Esophagus muscularis mucosa (tissue), 4 donors: ENCODE results near the gene ZIC2. TPM values are rescaled to one million over a fixed set of nuclear protein-coding genes. Genes with fewer than 3 reads are reported as not detected.

ENCODE experiments used
- DNase-seq: peaks from one replicate; pipeline ENCODE4 v3.0.0-alpha.2; 2017; ENCODE audit errors: extremely low spot score
- H3K27ac ChIP-seq, 4 donors: fragments of 200-600 bp; sonication (generic); replicated peaks in 1 of 4; 1 replicate in 3 of 4; 2 replicates in 1 of 4; pipeline ENCODE4 v1.5.1; 2016 to 2019; ENCODE audit warnings: mild to moderate bottlenecking in 1 of 4
- H3K27me3 ChIP-seq, 4 donors: fragments of 200-600 bp; sonication (generic); one replicate each; pipeline versions ENCODE4 v1.5.1 to v1.6.0; 2016 to 2019
- H3K36me3 ChIP-seq, 4 donors: fragments of 200-600 bp; sonication (generic); one replicate each; pipeline ENCODE4 v1.5.1; 2016 to 2019
- H3K4me1 ChIP-seq, 4 donors: fragments of 200-600 bp; sonication (generic); one replicate each; pipeline ENCODE4 v1.5.1; 2016 to 2019
- H3K4me3 ChIP-seq, 4 donors: fragments of 200-600 bp; sonication (generic); 1 replicate in 2 of 4; 2 replicates in 2 of 4; pipeline ENCODE4 v1.5.1; 2016 to 2019; ENCODE audit warnings: mild to moderate bottlenecking in 4 of 4, moderate library complexity in 1 of 4
- H3K9me3 ChIP-seq, 4 donors: fragments of 200-600 bp; sonication (generic); 1 replicate in 3 of 4; 2 replicates in 1 of 4; pipeline ENCODE4 v1.5.1; 2016 to 2019
- EP300 ChIP-seq: sonication (generic); formaldehyde crosslinking; IDR thresholded peaks from one replicate; pipeline ENCODE4 v1.6.1; 2017; ENCODE audit warnings: antibody characterized with exemption
- POLR2A ChIP-seq: fragments of 450-650 bp; IDR thresholded peaks from one replicate; pipeline ENCODE4 v1.6.1; 2017; ENCODE audit warnings: antibody characterized with exemption, moderate library complexity, mild to moderate bottlenecking, low read depth
- POLR2AphosphoS5 ChIP-seq, 2 donors: sonication (generic); formaldehyde crosslinking; IDR thresholded peaks; one replicate each; pipeline ENCODE4 v1.6.1; 2017; ENCODE audit warnings: antibody characterized with exemption in 2 of 2
- WGBS: methylation state at CpG from one replicate; pipeline ENCODE4 v1.1.5; 2018; 5-methylcytosine and 5-hydroxymethylcytosine counted together
- intact Hi-C: fragments of 100-400 bp; cut with DNase I; formaldehyde crosslinking; loops from one replicate; pipeline ENCODE4 v1.15.1; 2023
- total RNA-seq, 4 donors: library from RNA; depleted of rRNA; stranded (reverse); fragments of >200 nt; gene quantifications; one replicate each; pipeline versions ENCODE4 v1.1.0 to v1.2.1, GENCODE V29; 2016
- TF ChIP-seq, protein P1 (sequence below), 3 experiments: fragments of 200-600 bp in 2 of 3; fragments of 450-650 bp in 1 of 3; sonication (generic) in 2 of 3; IDR thresholded peaks; one replicate each; pipeline ENCODE4 v1.5.1; 2017 to 2019; ENCODE audit warnings: antibody characterized with exemption in 3 of 3, mild to moderate bottlenecking in 2 of 3, moderate library complexity in 1 of 3

The ZIC2 gene
- total RNA-seq, 4 donors from 2014 or later: not detected

DNA sequence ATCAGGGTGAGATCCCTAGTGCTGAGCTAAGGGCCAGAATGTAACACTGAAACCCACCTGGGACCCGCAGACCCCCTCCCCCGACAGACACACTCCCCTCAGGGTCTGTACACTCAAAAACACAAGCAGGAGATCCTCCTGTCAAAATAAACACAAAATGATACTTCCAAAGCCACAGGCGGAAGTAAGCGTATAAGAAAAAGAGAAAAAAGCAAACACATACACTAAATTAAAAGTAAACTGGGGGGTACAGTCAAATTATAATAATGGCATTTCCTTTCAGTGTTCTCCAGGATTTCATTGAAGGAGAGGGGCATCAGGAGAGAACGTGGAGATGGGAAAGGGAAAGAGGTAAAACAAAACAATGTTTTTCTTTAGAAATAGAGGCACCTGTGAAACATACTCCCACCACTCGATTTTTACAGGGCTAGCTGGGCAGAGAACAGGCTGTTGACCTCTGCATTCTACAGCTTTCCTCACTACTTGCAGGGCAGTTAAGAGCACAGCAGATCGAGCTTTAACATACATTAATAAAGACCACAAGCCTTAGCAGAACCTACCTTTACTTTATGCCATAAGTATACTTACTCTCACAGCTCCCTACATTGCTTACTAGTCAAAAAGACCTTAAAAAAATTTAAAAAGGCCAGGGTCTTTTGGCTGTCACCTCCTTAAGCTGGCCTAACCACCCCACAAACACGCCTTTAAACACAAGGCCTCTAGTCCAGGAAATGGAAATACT is 15.3 kb upstream of the ZIC2 start:
- Histone ChIP-seq H3K27ac (no peak overlapping the region), H3K27me3 (peaks cover 21 to 100% (median 64%) of the 10 kb centered on the region in 4 donors), H3K4me1 (peaks cover 27 to 34% (median 32%) of the 10 kb centered on the region in 4 donors), H3K4me3 (no peak overlapping the region), H3K36me3 (no peaks in the 10 kb centered on the region), H3K9me3 (no peaks in the 10 kb centered on the region)
- TF ChIP-seq, protein P1, sequence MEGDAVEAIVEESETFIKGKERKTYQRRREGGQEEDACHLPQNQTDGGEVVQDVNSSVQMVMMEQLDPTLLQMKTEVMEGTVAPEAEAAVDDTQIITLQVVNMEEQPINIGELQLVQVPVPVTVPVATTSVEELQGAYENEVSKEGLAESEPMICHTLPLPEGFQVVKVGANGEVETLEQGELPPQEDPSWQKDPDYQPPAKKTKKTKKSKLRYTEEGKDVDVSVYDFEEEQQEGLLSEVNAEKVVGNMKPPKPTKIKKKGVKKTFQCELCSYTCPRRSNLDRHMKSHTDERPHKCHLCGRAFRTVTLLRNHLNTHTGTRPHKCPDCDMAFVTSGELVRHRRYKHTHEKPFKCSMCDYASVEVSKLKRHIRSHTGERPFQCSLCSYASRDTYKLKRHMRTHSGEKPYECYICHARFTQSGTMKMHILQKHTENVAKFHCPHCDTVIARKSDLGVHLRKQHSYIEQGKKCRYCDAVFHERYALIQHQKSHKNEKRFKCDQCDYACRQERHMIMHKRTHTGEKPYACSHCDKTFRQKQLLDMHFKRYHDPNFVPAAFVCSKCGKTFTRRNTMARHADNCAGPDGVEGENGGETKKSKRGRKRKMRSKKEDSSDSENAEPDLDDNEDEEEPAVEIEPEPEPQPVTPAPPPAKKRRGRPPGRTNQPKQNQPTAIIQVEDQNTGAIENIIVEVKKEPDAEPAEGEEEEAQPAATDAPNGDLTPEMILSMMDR (IDR thresholded peaks at IDR 0.05): no peak
- TF ChIP-seq POLR2AphosphoS5 (IDR thresholded peaks at IDR 0.05) (no peak), POLR2A (no peak), EP300 (no peak)
- intact Hi-C loops: no loop called here
- 67% methylated on average over 8 of the region's 8 CpGs for WGBS
- no peak for DNase-seq

GRCh38 chr13:99967498-99967868 is 14.1 kb upstream of the ZIC2 start:
- no peak for DNase-seq
- no peak overlapping the region for H3K4me3 ChIP-seq
- H3K27me3 ChIP-seq: peaks cover 30 to 100% (median 68%) of the 10 kb centered on the region in 4 donors
- H3K27ac ChIP-seq: no peak overlapping the region
- peaks cover 33 to 47% (median 39%) of the 10 kb centered on the region in 4 donors for H3K4me1 ChIP-seq
- no peaks in the 10 kb centered on the region for H3K9me3 ChIP-seq
- TF ChIP-seq POLR2AphosphoS5 (IDR thresholded peaks at IDR 0.05) (no peak), POLR2A (no peak)
- TF ChIP-seq, protein P1 (IDR thresholded peaks at IDR 0.05): no peak
- H3K36me3 ChIP-seq: no peaks in the 10 kb centered on the region
- intact Hi-C loops: no loop called here
- 66% methylated on average over 9 of the region's 9 CpGs for WGBS

DNA sequence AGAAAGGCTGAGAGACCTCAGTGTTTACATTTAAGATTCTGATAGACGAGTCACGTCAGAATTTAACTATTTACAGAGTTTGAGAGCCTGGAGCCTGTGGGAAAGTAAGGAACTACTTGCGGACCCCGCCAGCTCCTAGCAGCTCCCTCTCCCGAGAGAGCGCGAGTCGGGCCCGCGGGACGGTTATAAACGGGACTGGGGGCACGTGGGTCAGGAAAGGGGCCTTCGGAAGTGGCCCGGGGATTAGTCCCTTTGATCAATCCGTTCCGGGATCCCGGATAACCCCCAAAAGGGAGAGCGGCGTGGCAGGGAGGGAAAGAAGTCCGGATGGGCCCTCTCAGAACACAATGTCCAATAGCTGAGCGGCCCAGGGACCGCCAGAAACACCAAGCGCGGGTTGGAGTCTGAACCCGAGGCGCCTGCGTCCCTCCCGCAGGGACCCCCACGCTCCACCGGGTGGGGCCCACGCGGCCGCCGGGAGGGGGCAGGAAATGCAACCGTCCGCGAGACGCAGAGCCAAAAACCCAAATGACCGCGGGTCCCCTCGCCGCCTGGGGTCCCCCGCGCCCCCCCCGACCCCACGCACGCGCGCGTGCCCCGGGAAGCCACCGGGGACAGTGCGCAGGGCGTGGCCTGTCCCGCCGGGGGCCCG is 13.6 kb upstream of the ZIC2 start:
- WGBS: 16% methylated on average over 11 of the region's 58 CpGs
- peaks cover 30 to 100% (median 69%) of the 10 kb centered on the region in 4 donors for H3K27me3 ChIP-seq
- no peak overlapping the region for H3K27ac ChIP-seq
- no peak for DNase-seq
- intact Hi-C loops: no loop called here
- H3K4me3 ChIP-seq: peak overlapping the region; percentile 41 to 47 (median 45)
- TF ChIP-seq POLR2A (no peak), EP300 (no peak), POLR2AphosphoS5 (IDR thresholded peaks at IDR 0.05) (no peak)
- TF ChIP-seq, protein P1 (IDR thresholded peaks at IDR 0.05): no peak
- no peaks in the 10 kb centered on the region for H3K9me3 ChIP-seq
- peaks cover 33 to 47% (median 39%) of the 10 kb centered on the region in 4 donors for H3K4me1 ChIP-seq
- H3K36me3 ChIP-seq: no peaks in the 10 kb centered on the region

DNA sequence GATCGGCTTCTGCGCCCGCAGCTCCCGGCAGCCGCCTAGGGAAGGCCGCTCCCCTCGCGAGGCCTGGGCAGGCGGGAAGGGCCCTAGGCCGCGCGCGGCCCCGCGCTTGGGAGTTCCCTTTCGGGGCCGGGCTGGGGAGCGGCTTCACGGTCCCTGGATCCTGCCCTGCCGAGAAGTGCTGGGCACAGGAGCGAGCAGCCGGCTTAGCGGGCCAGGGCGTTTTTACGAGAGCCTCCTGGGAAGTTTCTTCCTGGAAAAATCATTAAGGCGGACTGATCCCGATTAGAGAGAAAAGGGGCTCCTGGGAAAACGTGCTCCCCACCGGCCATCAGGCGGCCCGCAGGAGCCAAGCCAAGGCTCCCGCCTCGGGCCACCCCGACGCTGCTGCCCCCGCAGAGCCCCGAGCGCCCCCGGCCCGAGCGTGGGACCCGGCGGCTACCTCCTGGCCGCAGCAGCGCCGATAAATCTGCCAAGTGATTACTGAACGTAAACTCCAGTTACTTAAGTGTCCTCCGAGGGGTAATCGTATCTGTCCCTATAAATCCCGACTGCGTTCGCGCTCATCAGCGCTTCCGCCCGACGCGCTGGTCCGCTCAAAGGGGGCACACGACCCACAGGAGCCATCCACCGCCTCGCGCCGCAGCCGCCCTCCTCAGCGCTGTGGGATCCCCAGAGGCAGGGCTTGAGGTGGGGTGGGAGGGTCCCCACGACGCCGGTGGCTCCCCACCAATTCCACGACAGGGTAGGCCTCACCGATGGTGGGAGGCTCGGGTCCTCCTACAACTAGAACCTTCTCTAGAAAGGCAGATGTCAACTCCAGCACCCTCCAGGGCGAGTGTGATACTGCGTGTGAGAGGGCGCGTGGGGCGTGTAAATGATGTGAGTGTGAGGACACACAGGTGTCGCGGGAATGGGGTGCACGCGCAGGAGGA is 12.8 kb upstream of the ZIC2 start:
- Histone ChIP-seq H3K9me3 (no peaks in the 10 kb centered on the region), H3K27ac (no peak overlapping the region), H3K4me3 (peak overlapping the region; percentile 41 to 54 (median 46)), H3K4me1 (peaks cover 33 to 47% (median 39%) of the 10 kb centered on the region in 4 donors), H3K27me3 (peaks cover 30 to 100% (median 73%) of the 10 kb centered on the region in 4 donors), H3K36me3 (no peaks in the 10 kb centered on the region)
- DNase-seq: no peak
- TF ChIP-seq POLR2AphosphoS5 (IDR thresholded peaks at IDR 0.05): no peak
- TF ChIP-seq POLR2A: no peak
- no peak for TF ChIP-seq EP300
- TF ChIP-seq, protein P1 (IDR thresholded peaks at IDR 0.05): no peak
- intact Hi-C loops: no loop called here
- 4% methylated on average over 18 of the region's 81 CpGs for WGBS
